Cardiac muscle cell (in vitro differentiated cells and primary cell): Measurements from ENCODE around the gene CEP126. TPM values are rescaled to one million over a fixed set of nuclear protein-coding genes. Genes with fewer than 3 reads are reported as not detected.

Source experiments
- DNase-seq, 2 donors: peaks; one replicate each; pipeline versions ENCODE4 v3.0.0 to v3.0.0-alpha.2; 2010 to 2017; ENCODE audit warnings: low read depth in 1 of 2, low spot score in 1 of 2
- H3K27ac ChIP-seq: fragments of 200-600 bp; sonication (generic); 2 replicates; pipeline ENCODE4 v1.5.1; 2016
- H3K27me3 ChIP-seq: fragments of 200-600 bp; sonication (generic); 2 replicates; pipeline ENCODE4 v1.6.0; 2016; ENCODE audit warnings: control low read depth
- H3K36me3 ChIP-seq: fragments of 200-600 bp; sonication (generic); 2 replicates; pipeline ENCODE4 v1.5.1; 2016; ENCODE audit warnings: control low read depth
- H3K4me1 ChIP-seq: fragments of 200-600 bp; sonication (generic); 2 replicates; pipeline ENCODE4 v1.8.1; 2017; ENCODE audit warnings: low read depth, mild to moderate bottlenecking, mixed run types
- H3K4me3 ChIP-seq: fragments of 200-600 bp; sonication (generic); 2 replicates; pipeline ENCODE4 v1.5.1; 2016; ENCODE audit warnings: mild to moderate bottlenecking
- H3K9me3 ChIP-seq: fragments of 200-600 bp; sonication (generic); 2 replicates; pipeline ENCODE4 v1.5.1; 2017; ENCODE audit warnings: low read depth, mild to moderate bottlenecking, control low read depth
- polyA plus RNA-seq: library from polyadenylated mRNA; unstranded; fragments of >200 nt; fragmentation: Nextera tagmentation; extraction: Ambion mirVana; gene quantifications from 2 replicates; pipeline ENCODE4 v1.2.1, GENCODE V29; 2016
- total RNA-seq: library from RNA; depleted of rRNA; stranded (reverse); fragments of >200 nt; gene quantifications from 2 replicates; pipeline ENCODE4 v1.2.3, GENCODE V29; 2016
- TF ChIP-seq, protein P1 (sequence below): IDR thresholded peaks from 2 replicates; pipeline ENCODE4 v1.5.1; 2012; ENCODE audit warnings: low read depth, mild to moderate bottlenecking, low read length

CEP126 gene
- total and polyA plus RNA-seq, 2 experiments from 2014 or later = 1.2 to 1.5 TPM

DNA sequence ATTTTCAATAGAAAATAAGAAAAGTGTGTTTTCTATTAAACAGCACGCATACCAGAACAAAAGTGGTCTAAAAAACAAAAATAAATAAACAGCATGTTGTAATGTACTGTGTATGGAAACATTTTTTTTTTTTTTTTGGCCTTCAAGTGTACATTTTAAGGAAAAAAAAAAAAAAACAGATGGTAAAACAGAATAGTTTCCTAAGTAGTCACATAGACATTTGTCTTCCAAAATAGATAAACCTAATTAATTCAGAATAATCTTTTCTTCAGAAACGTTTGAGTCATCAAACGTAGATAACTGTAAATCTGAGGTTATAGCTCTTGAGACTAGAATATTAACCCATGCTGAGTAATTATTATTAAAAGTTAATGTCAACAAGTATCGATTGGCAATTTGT lies 132.0 kb downstream of the CEP126 start:
- no peaks in the 10 kb centered on the region for H3K9me3 ChIP-seq
- no peaks in the 10 kb centered on the region for H3K36me3 ChIP-seq
- H3K27me3 ChIP-seq = no peaks in the 10 kb centered on the region
- H3K27ac ChIP-seq = no peak overlapping the region
- H3K4me3 ChIP-seq = peak overlapping the region; percentile 35
- TF ChIP-seq, protein P1, sequence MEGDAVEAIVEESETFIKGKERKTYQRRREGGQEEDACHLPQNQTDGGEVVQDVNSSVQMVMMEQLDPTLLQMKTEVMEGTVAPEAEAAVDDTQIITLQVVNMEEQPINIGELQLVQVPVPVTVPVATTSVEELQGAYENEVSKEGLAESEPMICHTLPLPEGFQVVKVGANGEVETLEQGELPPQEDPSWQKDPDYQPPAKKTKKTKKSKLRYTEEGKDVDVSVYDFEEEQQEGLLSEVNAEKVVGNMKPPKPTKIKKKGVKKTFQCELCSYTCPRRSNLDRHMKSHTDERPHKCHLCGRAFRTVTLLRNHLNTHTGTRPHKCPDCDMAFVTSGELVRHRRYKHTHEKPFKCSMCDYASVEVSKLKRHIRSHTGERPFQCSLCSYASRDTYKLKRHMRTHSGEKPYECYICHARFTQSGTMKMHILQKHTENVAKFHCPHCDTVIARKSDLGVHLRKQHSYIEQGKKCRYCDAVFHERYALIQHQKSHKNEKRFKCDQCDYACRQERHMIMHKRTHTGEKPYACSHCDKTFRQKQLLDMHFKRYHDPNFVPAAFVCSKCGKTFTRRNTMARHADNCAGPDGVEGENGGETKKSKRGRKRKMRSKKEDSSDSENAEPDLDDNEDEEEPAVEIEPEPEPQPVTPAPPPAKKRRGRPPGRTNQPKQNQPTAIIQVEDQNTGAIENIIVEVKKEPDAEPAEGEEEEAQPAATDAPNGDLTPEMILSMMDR = no peak
- no peaks in the 10 kb centered on the region for H3K4me1 ChIP-seq
- no peak for DNase-seq

DNA sequence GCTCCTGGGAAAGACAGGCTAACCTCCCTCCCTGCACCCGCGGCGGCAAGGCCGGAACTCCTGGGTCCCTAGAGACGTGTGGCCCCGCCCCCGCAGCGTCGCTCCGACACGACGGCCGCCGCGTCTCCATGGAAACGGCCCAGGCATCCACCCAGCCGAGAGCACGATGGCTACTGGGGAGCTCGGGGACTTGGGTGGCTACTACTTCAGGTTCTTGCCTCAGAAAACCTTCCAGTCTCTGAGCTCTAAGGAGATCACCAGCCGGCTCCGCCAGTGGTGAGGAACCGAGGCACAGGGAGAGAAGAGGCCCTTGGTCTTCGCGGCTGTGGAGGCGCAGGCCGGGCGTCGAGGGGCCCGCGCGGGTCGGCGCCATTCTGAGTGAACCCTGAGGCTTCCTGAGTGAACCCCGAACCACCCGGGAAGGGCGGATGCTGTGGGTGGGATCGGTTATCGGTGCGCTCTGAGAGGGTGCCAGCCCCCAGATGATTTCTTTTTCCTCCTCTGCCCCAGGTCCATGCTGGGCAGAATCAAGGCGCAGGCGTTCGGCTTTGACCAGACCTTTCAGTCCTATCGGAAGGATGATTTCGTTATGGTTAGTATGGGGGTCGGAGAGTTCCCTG lies 132.6 kb downstream of the CEP126 start, which contains the start of gene CFAP300:
TSS of gene CFAP300 (plus strand) at position 133 of the 620 bp plus-strand sequence. CDS start at position 167, 34 bp downstream.
- Histone ChIP-seq H3K27ac (no peak within 1 kb of the TSS), H3K36me3 (no peaks in the 10 kb centered on the region), H3K4me3 (peak within 1 kb of the TSS; percentile 35), H3K9me3 (no peaks in the 10 kb centered on the region), H3K4me1 (no peaks in the 10 kb centered on the region), H3K27me3 (no peaks in the 10 kb centered on the region)
- TF ChIP-seq, protein P1 = no peak
- DNase-seq = peak; percentile 70 to 93

Other genes with a start within 250 kb of the CEP126 start
- gene ANGPTL5, start 1.5 kb downstream of the CEP126 start, total RNA-seq = not detected in 2 replicates
- gene ANGPTL5, start 1.5 kb downstream of the CEP126 start, polyA plus RNA-seq = not detected in 2 replicates
- gene CFAP300, start 132.4 kb downstream of the CEP126 start, total RNA-seq = 1.1 and 2.9 TPM in 2 replicates
- gene CFAP300, start 132.4 kb downstream of the CEP126 start, polyA plus RNA-seq = 3.1 and 7.2 TPM in 2 replicates
- 264 and 277 TPM in 2 replicates for gene YAP1, start 195.4 kb downstream of the CEP126 start, total RNA-seq
- gene YAP1, start 195.4 kb downstream of the CEP126 start, polyA plus RNA-seq = 40.8 and 48.4 TPM in 2 replicates